Stomach (tissue), 19 donors: ENCODE data around the gene BTBD6. TPM values are rescaled to one million over a fixed set of nuclear protein-coding genes. Genes with fewer than 3 reads are reported as not detected.
A peak's percentile ranks its signal among the peaks of the same experiment; 100 is the strongest.

Experiments used
- DNase-seq, 2 donors: peaks; one replicate each; pipeline versions ENCODE4 v3.0.0 to v3.0.0-alpha.2; 2013 to 2019
- H3K27ac ChIP-seq, 5 donors: fragments of 200-600 bp in 4 of 5; sonication (generic) in 4 of 5; one replicate each; pipeline ENCODE4 v1.5.1; 2013 to 2019; ENCODE audit warnings: mild to moderate bottlenecking in 1 of 5, moderate library complexity in 1 of 5
- H3K27me3 ChIP-seq, 3 donors: fragments of 200-600 bp; sonication (generic); one replicate each; pipeline ENCODE4 v1.5.1; 2017 to 2019; ENCODE audit warnings: mixed run types in 1 of 3
- H3K36me3 ChIP-seq, 4 donors: fragments of 200-600 bp; sonication (generic); 1 replicate in 3 of 4; 2 replicates in 1 of 4; pipeline ENCODE4 v1.5.1; 2016 to 2019
- H3K4me1 ChIP-seq, 4 donors: fragments of 200-600 bp; sonication (generic); one replicate each; pipeline ENCODE4 v1.5.1; 2016 to 2019
- H3K4me3 ChIP-seq, 4 donors: fragments of 200-600 bp; sonication (generic) in 3 of 4; one replicate each; pipeline ENCODE4 v1.5.1; 2016 to 2019; ENCODE audit warnings: mild to moderate bottlenecking in 1 of 4
- H3K9me3 ChIP-seq, 4 donors: fragments of 200-600 bp; sonication (generic); one replicate each; pipeline ENCODE4 v1.5.1; 2016 to 2019
- CTCF ChIP-seq, 7 experiments: fragments of 450-650 bp in 4 of 7; fragments of 200-600 bp in 3 of 7; sonication (generic) in 3 of 7; IDR thresholded peaks; one replicate each; pipeline ENCODE4 v1.5.1; 2016 to 2019; ENCODE audit warnings: antibody characterized with exemption in 7 of 7, control low read depth in 2 of 7, mild to moderate bottlenecking in 1 of 7
- EP300 ChIP-seq: sonication (generic); formaldehyde crosslinking; IDR thresholded peaks from one replicate; pipeline ENCODE4 v1.6.1; 2017; ENCODE audit warnings: antibody characterized with exemption
- POLR2A ChIP-seq, 4 donors: fragments of 450-650 bp; IDR thresholded peaks; one replicate each; pipeline ENCODE4 v1.6.1; 2016; ENCODE audit warnings: antibody characterized with exemption in 4 of 4, control low read depth in 2 of 4, mild to moderate bottlenecking in 1 of 4, moderate library complexity in 1 of 4
- POLR2AphosphoS5 ChIP-seq, 3 donors: sonication (generic); formaldehyde crosslinking; IDR thresholded peaks; one replicate each; pipeline ENCODE4 v1.6.1; 2016; ENCODE audit warnings: antibody characterized with exemption in 3 of 3
- WGBS, 5 donors: extraction: QIAGEN DNeasy Blood & Tissue Kit in 3 of 5; methylation state at CpG; one replicate each; pipeline versions ENCODE4 v1.1.5 to v1.1.7; 2013 to 2018; 5-methylcytosine and 5-hydroxymethylcytosine counted together
- intact Hi-C: fragments of 100-400 bp; cut with DNase I; formaldehyde crosslinking; loops from one replicate; pipeline ENCODE4 v1.15.1; 2023; ENCODE audit warnings: low total_unique reads
- long read RNA-seq, 10 donors: transcript quantifications; one replicate each; lab custom pipeline, GENCODE V29; 2026
- polyA plus RNA-seq, 3 donors: library from polyadenylated mRNA; stranded (reverse); fragments of 200-250 nt; gene quantifications; one replicate each; pipeline ENCODE4 v1.2.3, GENCODE V29; 2013
- total RNA-seq, 5 donors: library from RNA; depleted of rRNA; stranded (reverse); fragments of >200 nt; gene quantifications; one replicate each; pipeline versions ENCODE4 v1.1.0 to v1.2.3, GENCODE V29; 2014 to 2016
- donor health status: healthy with polysubstance abuse.
- donor health status: Bipolar disorder and iron deficiency.
- donor health status: healthy.

The BTBD6 gene
- total RNA-seq: 10 to 100 TPM; 13.4 to 53.6 (median 25.2) TPM
- 10 to 100 TPM; 47.1 to 55.0 (median 50.7) TPM for polyA plus RNA-seq
- long read RNA-seq, donor 1, transcript BTBD6-203 (4 exons, 2,176 nt): major isoform, 7 of 17 reads
- long read RNA-seq, donor 1, partial matches to known transcripts: 7 of 17 reads
- long read RNA-seq, donor 1, other reads (novel, unspliced or antisense): 0 of 17 reads
- long read RNA-seq, donor 2, transcript BTBD6-203 (4 exons, 2,176 nt): major isoform, 10 of 16 reads
- long read RNA-seq, donor 2, partial matches to known transcripts: 0 of 16 reads
- long read RNA-seq, donor 2, other reads (novel, unspliced or antisense): 0 of 16 reads
- long read RNA-seq, donor 3, partial matches to known transcripts: 0 of 5 reads
- long read RNA-seq, donor 3, other reads (novel, unspliced or antisense): 0 of 5 reads
- long read RNA-seq, donor 4: 0 reads
- long read RNA-seq, donor 5, transcript BTBD6-203 (4 exons, 2,176 nt): major isoform, 8 of 18 reads
- long read RNA-seq, donor 5, partial matches to known transcripts: 6 of 18 reads
- long read RNA-seq, donor 5, other reads (novel, unspliced or antisense): 0 of 18 reads
- long read RNA-seq, donor 6, transcript BTBD6-204 (3 exons, 2,195 nt): minor isoform, 7 of 27 reads
- long read RNA-seq, donor 6, transcript BTBD6-203 (4 exons, 2,176 nt): major isoform, 13 of 27 reads
- long read RNA-seq, donor 6, partial matches to known transcripts: 0 of 27 reads
- long read RNA-seq, donor 6, other reads (novel, unspliced or antisense): 0 of 27 reads
- long read RNA-seq, donor 7, transcript BTBD6-203 (4 exons, 2,176 nt): major isoform, 14 of 21 reads
- long read RNA-seq, donor 7, partial matches to known transcripts: 0 of 21 reads
- long read RNA-seq, donor 7, other reads (novel, unspliced or antisense): 0 of 21 reads
- long read RNA-seq, donor 8, transcript BTBD6-203 (4 exons, 2,176 nt): major isoform, 7 of 11 reads
- long read RNA-seq, donor 8, partial matches to known transcripts: 0 of 11 reads
- long read RNA-seq, donor 8, other reads (novel, unspliced or antisense): 0 of 11 reads
- long read RNA-seq, donor 9, transcript BTBD6-203 (4 exons, 2,176 nt): major isoform, 6 of 14 reads
- long read RNA-seq, donor 9, partial matches to known transcripts: 0 of 14 reads
- long read RNA-seq, donor 9, other reads (novel, unspliced or antisense): 0 of 14 reads
- long read RNA-seq, donor 10, transcript BTBD6-203 (4 exons, 2,176 nt): major isoform, 6 of 10 reads
- long read RNA-seq, donor 10, partial matches to known transcripts: 0 of 10 reads
- long read RNA-seq, donor 10, other reads (novel, unspliced or antisense): 0 of 10 reads

GRCh38 chr14:105248368-105249181 is at the start of gene BTBD6:
TSS of gene BTBD6 (plus strand) at chr14:105248533. CDS start at chr14:105248712, 179 bp downstream.
- H3K4me3 ChIP-seq: peak within 1 kb of the TSS; percentile 60 to 69 (median 64)

DNA sequence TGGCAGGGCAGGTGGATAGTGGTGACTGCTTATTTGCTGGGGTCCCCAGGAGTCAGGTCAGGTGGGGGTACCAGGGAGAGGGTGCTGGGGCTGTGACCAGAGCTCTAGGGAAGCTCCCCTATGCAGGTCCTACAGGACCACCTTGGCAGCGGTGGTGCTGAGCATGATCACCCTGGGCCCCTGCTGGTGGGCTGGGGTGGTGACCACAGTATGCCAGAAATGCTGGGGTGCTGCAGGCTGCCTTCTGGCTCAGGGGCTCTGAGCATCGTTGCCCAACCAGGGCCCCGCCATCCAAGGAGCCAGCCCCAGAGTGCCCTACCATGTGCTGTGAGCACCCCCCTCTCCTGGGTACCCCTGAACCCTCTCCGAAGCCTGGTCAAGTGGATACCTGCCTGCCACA is 49.7 kb upstream of the BTBD6 start:
- Histone ChIP-seq H3K4me1 (peaks cover 31 to 59% (median 57%) of the 10 kb centered on the region in 4 donors), H3K4me3 (no peak overlapping the region), H3K9me3 (no peaks in the 10 kb centered on the region), H3K27me3 (peaks cover 10 to 92% (median 77%) of the 10 kb centered on the region in 3 donors), H3K27ac (peak overlapping the region in 3 of 5 donors; percentile 2 to 56 (median 26)), H3K36me3 (no peaks in the 10 kb centered on the region)
- TF ChIP-seq POLR2A (IDR thresholded peaks at IDR 0.05): no peak
- TF ChIP-seq CTCF (IDR thresholded peaks at IDR 0.05): no peak
- intact Hi-C loops: no loop called here
- DNase-seq: no peak
- 76 to 92% (median 86%) methylated on average over 4 of the region's 4 CpGs for WGBS, 5 donors

More at GRCh38 chr14:105248368-105249181, at the start of gene BTBD6:
- peak; percentile 91 to 97 for DNase-seq
- H3K27me3 ChIP-seq: no peaks in the 10 kb centered on the region
- WGBS, 5 donors: 0 to 1% (median 0%) methylated on average over 10 to 129 of the region's 130 CpGs
- intact Hi-C loops: no loop called here
- peak within 1 kb of the TSS; percentile 83 to 99 (median 96) for H3K27ac ChIP-seq
- H3K9me3 ChIP-seq: no peaks in the 10 kb centered on the region
- peaks cover 19 to 32% (median 28%) of the 10 kb centered on the region in 4 donors for H3K4me1 ChIP-seq
- no peak for TF ChIP-seq EP300
- no peak for TF ChIP-seq CTCF (IDR thresholded peaks at IDR 0.05)
- no peak for TF ChIP-seq POLR2A (IDR thresholded peaks at IDR 0.05)
- peak in 2 of 3 donors; percentile 40 to 66 for TF ChIP-seq POLR2AphosphoS5 (IDR thresholded peaks at IDR 0.05)
- H3K36me3 ChIP-seq: peaks cover 25 to 65% (median 55%) of the 10 kb centered on the region in 4 donors

- TF ChIP-seq EP300 (no peak), POLR2A (IDR thresholded peaks at IDR 0.05) (no peak), CTCF (IDR thresholded peaks at IDR 0.05) (no peak), POLR2AphosphoS5 (IDR thresholded peaks at IDR 0.05) (no peak)
- Histone ChIP-seq H3K9me3 (no peaks in the 10 kb centered on the region), H3K27me3 (peaks cover 10 to 91% (median 72%) of the 10 kb centered on the region in 3 donors), H3K4me3 (no peak overlapping the region), H3K36me3 (no peaks in the 10 kb centered on the region), H3K27ac (peak overlapping the region in 4 of 5 donors; percentile 2 to 56 (median 34)), H3K4me1 (peaks cover 32 to 59% (median 57%) of the 10 kb centered on the region in 4 donors)
- intact Hi-C loops: no loop called here
- DNase-seq: no peak
- 49 to 67% (median 56%) methylated on average over 7 to 18 of the region's 18 CpGs for WGBS, 5 donors
Observed at GRCh38 chr14:105199093-105199492, 49.2 kb upstream of the BTBD6 start.
